SU-DHL-6 (cell line): ENCODE measurements around the gene DSC2.
"Not testable (repeated sequence)": the region's sequence is repeated elsewhere in the genome, so short reads cannot be mapped to it uniquely, and the experiment has no call there.

Experiments used
- H2AFZ ChIP-seq: fragments of 200-600 bp; sonication (generic); 2 replicates; pipeline ENCODE4 v1.6.1; 2014; ENCODE audit warnings: low read depth, mild to moderate bottlenecking, moderate library complexity, mixed read lengths, antibody characterized with exemption, low read length; ENCODE audit not compliant: severe bottlenecking
- H3F3A ChIP-seq: fragments of 200-600 bp; shearing (Covaris generic); 2 replicates; pipeline ENCODE4 v1.6.0; 2016; ENCODE audit warnings: antibody characterized with exemption, mild to moderate bottlenecking; ENCODE audit not compliant: insufficient read depth
- H3K27ac ChIP-seq: fragments of 200-600 bp; sonication (generic); 2 replicates; pipeline ENCODE4 v1.5.1; 2016; ENCODE audit warnings: low read depth, mild to moderate bottlenecking, low read length, moderate library complexity, mixed read lengths
- H3K27me3 ChIP-seq: fragments of 200-600 bp; sonication (generic), shearing (Covaris generic); 2 replicates; pipeline ENCODE4 v1.6.0; 2014; ENCODE audit warnings: mild to moderate bottlenecking, low read length
- H3K36me3 ChIP-seq: fragments of 200-600 bp; sonication (generic); 2 replicates; pipeline ENCODE4 v1.6.1; 2014; ENCODE audit warnings: mild to moderate bottlenecking, low read length, mixed read lengths
- H3K4me2 ChIP-seq: fragments of 300-600, 200-600 bp; shearing (Covaris generic), sonication (generic); 2 replicates; pipeline ENCODE4 v1.6.0; 2014; ENCODE audit warnings: low read length, low read depth, mild to moderate bottlenecking; ENCODE audit not compliant: poor library complexity, severe bottlenecking
- H3K4me3 ChIP-seq: fragments of 200-600 bp; sonication (generic); 2 replicates; pipeline ENCODE4 v1.5.1; 2014; ENCODE audit warnings: antibody characterized with exemption, low read length, mild to moderate bottlenecking, mixed read lengths; ENCODE audit not compliant: insufficient read depth, poor library complexity, severe bottlenecking
- H3K79me2 ChIP-seq: fragments of 200-600 bp; sonication (generic); 2 replicates; pipeline ENCODE4 v1.6.1; 2014; ENCODE audit warnings: mild to moderate bottlenecking, low read length, moderate library complexity; ENCODE audit not compliant: insufficient read depth
- H3K9ac ChIP-seq: fragments of 200-600 bp; sonication (generic); 2 replicates; pipeline ENCODE4 v1.7.0; 2014; ENCODE audit warnings: mild to moderate bottlenecking, low read length
- H3K9me2 ChIP-seq: fragments of 200-600 bp; sonication (generic); replicated peaks from 2 replicates; pipeline ENCODE4 v1.6.1; 2014; ENCODE audit warnings: low read length; ENCODE audit not compliant: insufficient read depth
- H3K9me3 ChIP-seq: fragments of 200-600 bp; sonication (generic); 2 replicates; pipeline ENCODE4 v1.6.1; 2014; ENCODE audit warnings: low read length, mixed read lengths; ENCODE audit not compliant: insufficient read depth
- H4K20me1 ChIP-seq: fragments of 200-600 bp; sonication (generic); 2 replicates; pipeline ENCODE4 v1.6.1; 2014; ENCODE audit warnings: low read depth, mild to moderate bottlenecking, antibody characterized with exemption, low read length, moderate library complexity, mixed read lengths
- EZH2phosphoT487 ChIP-seq: fragments of 200-600 bp; sonication (generic), shearing (Covaris generic); conservative IDR thresholded peaks from 2 replicates; pipeline ENCODE4 v1.6.1; 2018; ENCODE audit warnings: mild to moderate bottlenecking, antibody characterized with exemption, low read length, moderate library complexity, mixed read lengths
- TF ChIP-seq, protein P1 (sequence below): fragments of 200-600 bp; sonication (generic); IDR thresholded peaks from one replicate; pipeline ENCODE4 v1.5.1; 2017; ENCODE audit warnings: antibody characterized with exemption, mild to moderate bottlenecking, low read length, moderate library complexity; ENCODE audit not compliant: insufficient read depth, poor library complexity, severe bottlenecking

The DSC2 gene

DNA sequence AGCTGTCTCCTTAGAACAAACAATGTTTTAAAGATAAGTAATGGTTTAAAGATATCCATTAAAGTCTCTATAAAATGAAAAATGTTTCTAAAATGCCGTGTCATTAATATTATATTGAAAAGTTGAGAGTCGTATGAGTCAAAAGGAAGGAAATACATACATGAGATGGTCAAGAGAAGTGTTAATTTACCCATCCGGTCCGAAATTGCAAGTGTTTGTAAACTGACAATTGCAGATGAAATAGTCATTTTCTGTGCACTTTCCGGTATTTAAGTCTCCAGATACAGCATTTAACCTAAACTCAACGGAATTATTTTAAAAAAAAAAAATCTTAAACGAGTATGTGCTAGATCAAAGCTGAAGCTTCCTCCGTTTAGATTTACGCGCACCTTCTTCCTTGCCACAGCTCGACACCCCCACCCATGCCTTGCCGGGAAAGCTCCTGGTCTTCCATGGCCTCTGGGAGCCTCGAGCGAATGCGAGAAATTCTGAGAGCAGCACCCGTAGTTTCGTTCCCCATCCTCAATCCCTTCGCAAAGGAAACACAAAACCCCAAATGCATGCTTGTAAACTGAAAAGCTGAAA is 61.4 kb downstream of the DSC2 start:
- Histone ChIP-seq H3K4me3 (no peak overlapping the region), H3K27ac (no peak overlapping the region), H3K9me2 (no peaks in the 10 kb centered on the region), H3F3A (no peaks in the 10 kb centered on the region), H2AFZ (no peak overlapping the region), H4K20me1 (no peaks in the 10 kb centered on the region), H3K27me3 (no peaks in the 10 kb centered on the region), H3K9ac (no peak overlapping the region), H3K79me2 (no peaks in the 10 kb centered on the region), H3K4me2 (no peak overlapping the region), H3K36me3 (no peaks in the 10 kb centered on the region), H3K9me3 (peaks cover 3% of the 10 kb centered on the region; the same call in 1 of the 2 replicates)
- TF ChIP-seq, protein P1, sequence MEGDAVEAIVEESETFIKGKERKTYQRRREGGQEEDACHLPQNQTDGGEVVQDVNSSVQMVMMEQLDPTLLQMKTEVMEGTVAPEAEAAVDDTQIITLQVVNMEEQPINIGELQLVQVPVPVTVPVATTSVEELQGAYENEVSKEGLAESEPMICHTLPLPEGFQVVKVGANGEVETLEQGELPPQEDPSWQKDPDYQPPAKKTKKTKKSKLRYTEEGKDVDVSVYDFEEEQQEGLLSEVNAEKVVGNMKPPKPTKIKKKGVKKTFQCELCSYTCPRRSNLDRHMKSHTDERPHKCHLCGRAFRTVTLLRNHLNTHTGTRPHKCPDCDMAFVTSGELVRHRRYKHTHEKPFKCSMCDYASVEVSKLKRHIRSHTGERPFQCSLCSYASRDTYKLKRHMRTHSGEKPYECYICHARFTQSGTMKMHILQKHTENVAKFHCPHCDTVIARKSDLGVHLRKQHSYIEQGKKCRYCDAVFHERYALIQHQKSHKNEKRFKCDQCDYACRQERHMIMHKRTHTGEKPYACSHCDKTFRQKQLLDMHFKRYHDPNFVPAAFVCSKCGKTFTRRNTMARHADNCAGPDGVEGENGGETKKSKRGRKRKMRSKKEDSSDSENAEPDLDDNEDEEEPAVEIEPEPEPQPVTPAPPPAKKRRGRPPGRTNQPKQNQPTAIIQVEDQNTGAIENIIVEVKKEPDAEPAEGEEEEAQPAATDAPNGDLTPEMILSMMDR = no peak
- TF ChIP-seq EZH2phosphoT487 = no peak

DNA sequence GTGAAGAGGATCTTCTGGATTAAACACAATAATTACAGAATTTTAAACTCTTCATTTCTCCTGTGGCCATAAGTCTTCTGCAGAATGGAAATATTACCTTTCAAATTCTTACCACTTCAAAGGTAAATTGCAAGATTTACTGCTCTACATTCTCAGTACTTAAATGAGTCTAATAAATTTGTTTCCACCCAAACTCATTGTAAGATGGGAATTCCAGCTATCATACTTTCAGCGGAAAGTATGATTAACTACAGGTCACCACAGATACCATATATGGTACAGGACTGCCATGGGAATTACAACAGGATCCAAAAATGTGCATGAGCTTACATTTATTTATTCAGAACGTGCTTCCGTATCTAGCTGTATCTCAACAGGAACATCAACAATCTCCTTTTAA is 62.8 kb downstream of the DSC2 start:
- Histone ChIP-seq H3K4me2 (no peak overlapping the region), H4K20me1 (no peaks in the 10 kb centered on the region), H3K27ac (no peak overlapping the region), H2AFZ (no peak overlapping the region), H3K79me2 (no peaks in the 10 kb centered on the region), H3F3A (no peaks in the 10 kb centered on the region), H3K9me3 (peaks cover 3% of the 10 kb centered on the region; the same call in 1 of the 2 replicates), H3K27me3 (no peaks in the 10 kb centered on the region), H3K9me2 (no peaks in the 10 kb centered on the region), H3K36me3 (no peaks in the 10 kb centered on the region), H3K4me3 (no peak overlapping the region), H3K9ac (no peak overlapping the region)
- TF ChIP-seq, protein P1 = no peak
- TF ChIP-seq EZH2phosphoT487 = no peak

DNA sequence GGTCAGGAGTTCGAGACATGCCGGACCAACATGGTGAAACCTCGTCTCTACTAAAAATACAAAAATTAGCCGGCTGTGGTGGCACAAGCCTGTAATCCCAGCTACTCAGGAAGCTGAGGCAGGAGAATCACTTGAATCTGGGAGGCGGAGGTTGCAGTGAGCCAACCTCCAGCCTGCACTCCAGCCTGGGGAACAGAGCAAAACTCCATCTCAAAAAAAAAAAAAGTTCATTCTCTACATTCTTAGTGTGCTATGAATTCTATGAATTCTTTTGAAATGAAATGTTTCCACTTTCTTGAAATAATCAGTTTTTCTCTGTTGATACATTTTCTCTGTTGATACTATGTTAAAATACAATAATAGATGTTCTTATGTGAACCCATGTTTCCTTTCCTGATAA is 64.5 kb downstream of the DSC2 start:
- not testable (repeated sequence) for H3K9me3 ChIP-seq, H3K4me2 ChIP-seq, H3K9ac ChIP-seq, H3K27me3 ChIP-seq, H3K36me3 ChIP-seq, H3K4me3 ChIP-seq, H3K27ac ChIP-seq, H4K20me1 ChIP-seq, H2AFZ ChIP-seq, H3K79me2 ChIP-seq, H3F3A ChIP-seq, H3K9me2 ChIP-seq

DNA sequence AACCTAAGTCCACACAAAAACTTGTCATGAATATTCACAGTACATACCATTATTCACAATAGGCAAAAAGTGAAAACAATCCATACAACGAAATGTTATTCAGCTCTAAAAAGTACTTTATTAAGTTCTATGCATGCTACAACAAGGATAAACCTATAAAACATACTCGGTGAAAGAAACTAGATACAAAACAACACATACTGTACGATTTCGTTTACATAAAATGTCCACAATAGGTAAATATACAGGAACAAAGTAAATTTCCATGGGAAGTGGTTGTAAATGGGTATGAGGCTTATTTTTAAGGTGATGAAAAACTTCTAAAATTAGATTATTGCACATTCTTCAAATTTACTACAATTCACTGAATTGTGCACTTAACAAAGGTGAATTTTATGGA is 67.7 kb downstream of the DSC2 start:
- TF ChIP-seq EZH2phosphoT487 = no peak
- TF ChIP-seq, protein P1 = no peak
- H4K20me1 ChIP-seq = no peaks in the 10 kb centered on the region; the same call in 1 of the 2 replicates
- H3K27me3 ChIP-seq = no peaks in the 10 kb centered on the region
- no peak overlapping the region for H3K9ac ChIP-seq
- no peaks in the 10 kb centered on the region for H3K9me2 ChIP-seq
- H3K9me3 ChIP-seq = peaks cover 3% of the 10 kb centered on the region; the same call in 1 of the 2 replicates
- H3K79me2 ChIP-seq = no peaks in the 10 kb centered on the region
- no peak overlapping the region for H3K4me3 ChIP-seq
- H3K27ac ChIP-seq = no peak overlapping the region
- no peaks in the 10 kb centered on the region for H3F3A ChIP-seq
- H3K4me2 ChIP-seq = no peak overlapping the region
- no peaks in the 10 kb centered on the region for H3K36me3 ChIP-seq
- no peak overlapping the region for H2AFZ ChIP-seq
